Measurements from ENCODE around the gene LRRN4.

The LRRN4 gene

GRCh38 chr20:6074145-6074561, 20.3 kb upstream of the LRRN4 start:
- Histone ChIP-seq H3K4me3 (ENCODE audit: low read length, poor library complexity, severe bottlenecking) (no peak overlapping the region), H3K9me2 (replicated peaks; ENCODE audit: low read depth, low read length) (no peaks in the 10 kb centered on the region), H3K9ac (ENCODE audit: low read depth, low read length, poor library complexity, severe bottlenecking) (no peak overlapping the region), H3F3A (ENCODE audit: low read depth) (no peaks in the 10 kb centered on the region), H3K4me1 (ENCODE audit: insufficient read depth, low read length, poor library complexity, severe bottlenecking) (no peaks in the 10 kb centered on the region), H2AFZ (ENCODE audit: low read length) (peak overlapping the region; percentile 98), H4K20me1 (ENCODE audit: insufficient read depth, low read length, poor library complexity, severe bottlenecking) (no peaks in the 10 kb centered on the region), H3K4me2 (ENCODE audit: low read depth, low read length, poor library complexity, severe bottlenecking) (no peak overlapping the region), H3K27me3 (ENCODE audit: insufficient read depth, low read length, poor library complexity, severe bottlenecking) (no peaks in the 10 kb centered on the region), H3K9me3 (ENCODE audit: insufficient read depth, low read depth, low read length) (no peaks in the 10 kb centered on the region), H3K36me3 (ENCODE audit: insufficient read depth, low read length) (no peaks in the 10 kb centered on the region), H3K79me2 (ENCODE audit: insufficient read depth, low read length) (no peaks in the 10 kb centered on the region)
- no peak for TF ChIP-seq EZH2phosphoT487 (IDR thresholded peaks at IDR 0.05; ENCODE audit: borderline replicate concordance)
- peak; percentile 64 for TF ChIP-seq CTCF (conservative IDR thresholded peaks at IDR 0.05; ENCODE audit: low read length)

DNA sequence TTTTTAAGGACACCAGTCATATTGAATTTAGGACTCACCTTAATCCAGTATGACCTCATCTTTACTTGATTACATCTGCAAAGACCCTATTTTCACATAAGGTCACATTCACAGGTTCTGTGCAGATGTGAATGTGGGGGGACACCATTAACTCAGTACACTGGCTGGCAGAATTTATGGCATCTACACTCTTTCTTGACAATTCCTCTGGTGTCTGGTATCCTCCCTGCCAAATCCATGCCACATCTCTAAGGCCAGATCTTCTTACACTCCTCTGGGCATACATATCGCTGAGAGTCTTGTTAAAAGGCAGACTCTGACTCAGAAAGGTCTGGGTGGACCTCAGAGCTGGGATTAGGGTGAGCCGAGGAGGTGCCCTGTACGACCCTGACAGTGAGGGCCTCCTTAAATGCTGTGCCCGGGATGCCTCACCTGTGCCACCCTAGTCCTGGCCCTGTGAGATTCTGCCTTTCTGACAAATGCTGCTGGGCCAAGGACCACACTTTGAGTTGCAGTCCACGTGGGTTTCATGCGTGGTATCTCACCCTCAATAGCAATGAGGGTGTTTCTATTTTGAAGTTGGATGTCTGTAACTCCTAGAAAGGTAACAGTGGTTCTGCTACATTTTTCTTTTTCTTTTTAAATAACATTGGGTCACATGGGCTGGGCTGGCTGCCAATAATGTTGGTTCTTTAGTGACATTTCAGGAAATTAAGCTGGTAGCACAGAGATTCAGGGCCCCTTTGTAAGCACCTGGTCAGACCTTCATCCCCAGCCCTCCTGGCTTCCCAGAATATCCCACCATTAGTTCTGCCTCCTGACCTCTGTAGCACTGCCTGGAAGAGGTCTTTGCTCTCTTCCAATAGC, 17.2 kb upstream of the LRRN4 start:
- no peaks in the 10 kb centered on the region for H3K27me3 ChIP-seq (ENCODE audit: insufficient read depth, low read length, poor library complexity, severe bottlenecking)
- no peaks in the 10 kb centered on the region for H3K9me2 ChIP-seq (replicated peaks; ENCODE audit: low read depth, low read length)
- TF ChIP-seq CTCF (conservative IDR thresholded peaks at IDR 0.05; ENCODE audit: low read length) (no peak), EZH2phosphoT487 (IDR thresholded peaks at IDR 0.05; ENCODE audit: borderline replicate concordance) (no peak)
- no peaks in the 10 kb centered on the region for H4K20me1 ChIP-seq (ENCODE audit: insufficient read depth, low read length, poor library complexity, severe bottlenecking)
- H3K36me3 ChIP-seq (ENCODE audit: insufficient read depth, low read length): no peaks in the 10 kb centered on the region
- no peak overlapping the region for H3K4me2 ChIP-seq (ENCODE audit: low read depth, low read length, poor library complexity, severe bottlenecking)
- H3K4me3 ChIP-seq (ENCODE audit: low read length, poor library complexity, severe bottlenecking): no peak overlapping the region
- no peaks in the 10 kb centered on the region for H3F3A ChIP-seq (ENCODE audit: low read depth)
- H3K4me1 ChIP-seq (ENCODE audit: insufficient read depth, low read length, poor library complexity, severe bottlenecking): no peaks in the 10 kb centered on the region
- H3K9ac ChIP-seq (ENCODE audit: low read depth, low read length, poor library complexity, severe bottlenecking): no peak overlapping the region
- no peaks in the 10 kb centered on the region for H3K9me3 ChIP-seq (ENCODE audit: insufficient read depth, low read depth, low read length)
- H2AFZ ChIP-seq (ENCODE audit: low read length): no peak overlapping the region
- no peaks in the 10 kb centered on the region for H3K79me2 ChIP-seq (ENCODE audit: insufficient read depth, low read length)

DNA sequence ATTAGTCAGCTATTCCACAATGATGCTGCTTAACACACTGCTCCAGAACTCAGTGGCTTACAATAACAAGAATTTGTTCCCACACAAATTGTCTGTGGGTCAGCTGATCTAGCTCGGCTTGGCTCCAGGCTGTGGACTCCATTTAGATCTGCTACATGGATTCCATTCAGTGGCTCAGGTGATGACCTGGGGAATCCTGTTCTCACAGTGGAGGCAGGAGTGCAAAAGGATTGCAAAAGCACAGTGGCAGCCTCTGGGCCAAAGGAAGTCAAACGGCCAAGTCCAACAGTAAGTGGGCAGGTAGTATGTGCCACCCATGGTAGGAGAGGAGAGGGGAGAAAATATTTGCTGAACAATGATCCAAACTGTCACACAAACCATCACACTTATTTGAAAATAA, 15.8 kb upstream of the LRRN4 start:
- Histone ChIP-seq H3F3A (ENCODE audit: low read depth) (no peaks in the 10 kb centered on the region), H3K4me2 (ENCODE audit: low read depth, low read length, poor library complexity, severe bottlenecking) (no peak overlapping the region), H3K36me3 (ENCODE audit: insufficient read depth, low read length) (no peaks in the 10 kb centered on the region), H3K9me2 (replicated peaks; ENCODE audit: low read depth, low read length) (no peaks in the 10 kb centered on the region), H3K9ac (ENCODE audit: low read depth, low read length, poor library complexity, severe bottlenecking) (no peak overlapping the region), H3K79me2 (ENCODE audit: insufficient read depth, low read length) (no peaks in the 10 kb centered on the region), H3K4me3 (ENCODE audit: low read length, poor library complexity, severe bottlenecking) (no peak overlapping the region), H3K27me3 (ENCODE audit: insufficient read depth, low read length, poor library complexity, severe bottlenecking) (no peaks in the 10 kb centered on the region), H3K4me1 (ENCODE audit: insufficient read depth, low read length, poor library complexity, severe bottlenecking) (no peaks in the 10 kb centered on the region), H2AFZ (ENCODE audit: low read length) (no peak overlapping the region), H4K20me1 (ENCODE audit: insufficient read depth, low read length, poor library complexity, severe bottlenecking) (no peaks in the 10 kb centered on the region), H3K9me3 (ENCODE audit: insufficient read depth, low read depth, low read length) (no peaks in the 10 kb centered on the region)
- no peak for TF ChIP-seq CTCF (conservative IDR thresholded peaks at IDR 0.05; ENCODE audit: low read length)
- no peak for TF ChIP-seq EZH2phosphoT487 (IDR thresholded peaks at IDR 0.05; ENCODE audit: borderline replicate concordance)
